Adrenal gland (tissue), 12 donors: ENCODE results near the gene ALLC. TPM values are rescaled to one million over a fixed set of nuclear protein-coding genes. Genes with fewer than 3 reads are reported as not detected.
"Not testable (repeated sequence)": the region's sequence is repeated elsewhere in the genome, so short reads cannot be mapped to it uniquely, and the experiment has no call there.

Experiments used
- DNase-seq, 7 donors: peaks; one replicate each; pipeline ENCODE4 v3.0.0-alpha.2; 2019 to 2020
- H3K27ac ChIP-seq, 5 donors: fragments of 200-600 bp; sonication (generic) in 4 of 5; 1 replicate in 3 of 5; 2 replicates in 2 of 5; pipeline versions ENCODE4 v1.5.1 to v1.8.0; 2016 to 2020; ENCODE audit warnings: mild to moderate bottlenecking in 1 of 5
- H3K27me3 ChIP-seq: fragments of 200-600 bp; 2 replicates; pipeline ENCODE4 v1.8.0; 2021
- H3K36me3 ChIP-seq, 2 donors: fragments of 200-600 bp; replicated peaks in 1 of 2; 1 replicate in 1 of 2; 2 replicates in 1 of 2; pipeline versions ENCODE4 v1.5.1 to v1.8.0; 2018 to 2022
- H3K4me1 ChIP-seq, 2 donors: fragments of 200-600 bp; replicated peaks in 1 of 2; 1 replicate in 1 of 2; 2 replicates in 1 of 2; pipeline versions ENCODE4 v1.5.1 to v1.8.0; 2018 to 2021
- H3K4me3 ChIP-seq, 4 donors: fragments of 200-600 bp; sonication (generic) in 3 of 4; one replicate each; pipeline ENCODE4 v1.5.1; 2016 to 2018
- H3K9me3 ChIP-seq, 3 donors: fragments of 200-600 bp; sonication (generic) in 1 of 3; replicated peaks in 1 of 3; 1 replicate in 2 of 3; 2 replicates in 1 of 3; pipeline versions ENCODE4 v1.5.1 to v1.8.0; 2016 to 2021
- POLR2A ChIP-seq, 2 donors: fragments of 450-650 bp; IDR thresholded peaks; one replicate each; pipeline ENCODE4 v1.6.1; 2017; ENCODE audit warnings: antibody characterized with exemption in 2 of 2, mild to moderate bottlenecking in 2 of 2, moderate library complexity in 1 of 2
- WGBS, 4 donors: extraction: QIAGEN DNeasy Blood & Tissue Kit in 2 of 4; methylation state at CpG; one replicate each; pipeline versions ENCODE4 v1.1.5 to v1.1.7; 2013 to 2017; 5-methylcytosine and 5-hydroxymethylcytosine counted together
- intact Hi-C, 2 donors: fragments of 100-400 bp; cut with DNase I; formaldehyde crosslinking; loops; one replicate each; pipeline versions ENCODE4 v1.14.1 to v1.15.0; 2022 to 2023
- polyA plus RNA-seq, 3 donors: library from polyadenylated mRNA; stranded (reverse); fragments of 200-250 nt in 2 of 3; fragments of 350-450 nt in 1 of 3; fragmentation: Illumina TruSeq in 1 of 3; extraction: RNeasy Lipid Tissue Mini Kit (QIAGEN cat#74804) in 1 of 3; gene quantifications; one replicate each; pipeline ENCODE4 v1.2.3, GENCODE V29; 2013 to 2014
- total RNA-seq, 9 donors: library from RNA; depleted of rRNA in 4 of 9; stranded (reverse); fragments of >200 nt in 4 of 9; fragments of 120-200 nt in 1 of 9; fragmentation: NEBNext Ultra II Directional in 1 of 9; extraction: Animal tissue kit (Norgen Biotek cat#: 25700) in 1 of 9; gene quantifications; one replicate each; pipeline versions ENCODE4 v1.1.0 to v1.2.4, GENCODE V29; 2013 to 2023
- TF ChIP-seq, protein P1 (sequence below), 6 experiments: fragments of 450-650 bp in 4 of 6; fragments of 200-600 bp in 2 of 6; sonication (generic) in 1 of 6; IDR thresholded peaks; 1 replicate in 5 of 6; 2 replicates in 1 of 6; pipeline versions ENCODE4 v1.5.1 to v1.8.0; 2016 to 2021; ENCODE audit warnings: antibody characterized with exemption in 6 of 6, mild to moderate bottlenecking in 2 of 6, moderate library complexity in 1 of 6
- donor health status: healthy with polysubstance abuse.
- donor health status: Bipolar disorder and iron deficiency.
- donor health status: DM: yes; HTN: yes; CAD: no.
- donor health status: DM: no; HTN: no; CAD: no.
- donor health status: DM: no; HTN: no; CAD: no.
- donor health status: DM: yes; HTN: yes; CAD: no.

Gene ALLC
- total and polyA plus RNA-seq, 12 donors, result 0.07 to 7.9 (median 0.72) TPM; not detected in 5

DNA sequence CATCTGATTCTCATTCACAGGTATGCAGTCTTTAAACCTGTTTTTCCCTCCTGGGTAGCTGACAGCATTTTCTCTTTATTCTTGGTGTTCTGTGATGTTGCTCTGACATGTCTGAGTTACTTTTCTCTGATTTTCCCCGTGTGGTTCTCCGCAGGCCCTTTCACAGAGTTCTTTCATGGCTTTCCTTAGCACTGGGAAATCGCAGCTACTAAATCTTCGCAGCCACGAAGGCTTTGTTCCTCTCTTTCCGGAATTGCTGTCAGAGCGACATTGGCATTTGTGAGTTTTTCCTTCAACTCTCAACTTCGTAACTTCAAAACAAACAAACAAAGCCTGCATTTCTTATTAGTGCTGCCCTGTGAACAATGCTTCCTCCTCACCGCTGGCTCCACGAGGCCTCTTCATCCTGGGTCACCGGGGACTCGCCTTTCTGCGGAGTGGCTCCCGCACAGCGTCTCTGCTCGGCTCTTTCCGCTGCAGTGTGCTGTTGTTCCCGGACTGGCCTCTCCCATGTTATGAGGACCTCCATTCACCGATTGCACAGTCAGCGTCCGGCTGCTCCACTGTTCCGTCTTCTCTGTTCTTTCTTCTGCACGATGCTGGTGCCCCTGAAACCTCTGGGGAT lies 47.0 kb upstream of the ALLC start:
- Histone ChIP-seq H3K36me3 (no peaks in the 10 kb centered on the region), H3K27me3 (no peaks in the 10 kb centered on the region), H3K4me3 (no peak overlapping the region), H3K9me3 (no peaks in the 10 kb centered on the region), H3K4me1 (no peaks in the 10 kb centered on the region), H3K27ac (no peak overlapping the region)
- peak in 3 of 7 donors; percentile 10 to 43 (median 13) for DNase-seq
- 67 to 77% (median 75%) methylated on average over 23 of the region's 23 CpGs for WGBS, 4 donors
- intact Hi-C loops, result no loop called here
- TF ChIP-seq POLR2A (IDR thresholded peaks at IDR 0.05), result no peak
- TF ChIP-seq, protein P1, sequence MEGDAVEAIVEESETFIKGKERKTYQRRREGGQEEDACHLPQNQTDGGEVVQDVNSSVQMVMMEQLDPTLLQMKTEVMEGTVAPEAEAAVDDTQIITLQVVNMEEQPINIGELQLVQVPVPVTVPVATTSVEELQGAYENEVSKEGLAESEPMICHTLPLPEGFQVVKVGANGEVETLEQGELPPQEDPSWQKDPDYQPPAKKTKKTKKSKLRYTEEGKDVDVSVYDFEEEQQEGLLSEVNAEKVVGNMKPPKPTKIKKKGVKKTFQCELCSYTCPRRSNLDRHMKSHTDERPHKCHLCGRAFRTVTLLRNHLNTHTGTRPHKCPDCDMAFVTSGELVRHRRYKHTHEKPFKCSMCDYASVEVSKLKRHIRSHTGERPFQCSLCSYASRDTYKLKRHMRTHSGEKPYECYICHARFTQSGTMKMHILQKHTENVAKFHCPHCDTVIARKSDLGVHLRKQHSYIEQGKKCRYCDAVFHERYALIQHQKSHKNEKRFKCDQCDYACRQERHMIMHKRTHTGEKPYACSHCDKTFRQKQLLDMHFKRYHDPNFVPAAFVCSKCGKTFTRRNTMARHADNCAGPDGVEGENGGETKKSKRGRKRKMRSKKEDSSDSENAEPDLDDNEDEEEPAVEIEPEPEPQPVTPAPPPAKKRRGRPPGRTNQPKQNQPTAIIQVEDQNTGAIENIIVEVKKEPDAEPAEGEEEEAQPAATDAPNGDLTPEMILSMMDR (IDR thresholded peaks at IDR 0.05), result no peak

DNA sequence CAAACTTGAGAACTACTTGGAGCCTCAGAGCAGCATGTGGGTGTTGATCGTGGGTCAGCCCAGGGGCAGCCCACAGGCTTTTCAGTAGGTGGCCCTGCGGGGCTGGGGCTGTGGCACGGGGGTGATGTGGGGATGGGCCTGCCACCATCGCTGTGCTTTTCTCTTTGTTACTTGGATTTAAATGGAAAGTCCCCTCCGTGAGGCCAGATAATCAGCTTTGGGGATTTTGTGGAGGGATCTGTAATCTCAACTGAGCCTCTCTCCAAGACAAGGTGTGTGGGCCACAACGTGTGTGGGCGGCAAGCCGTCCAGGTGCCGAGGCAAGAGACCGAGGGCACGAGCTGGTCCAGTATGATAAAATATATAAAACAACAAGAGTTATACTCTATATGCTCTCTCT lies 46.4 kb upstream of the ALLC start:
- Histone ChIP-seq H3K27me3 (no peaks in the 10 kb centered on the region), H3K9me3 (no peaks in the 10 kb centered on the region), H3K27ac (no peak overlapping the region), H3K4me3 (no peak overlapping the region), H3K4me1 (no peaks in the 10 kb centered on the region), H3K36me3 (no peaks in the 10 kb centered on the region)
- intact Hi-C loops, result no loop called here
- peak in 1 of 7 donors; percentile 30 for DNase-seq
- no peak for TF ChIP-seq POLR2A (IDR thresholded peaks at IDR 0.05)
- TF ChIP-seq, protein P1 (IDR thresholded peaks at IDR 0.05), result no peak
- 86 to 89% (median 87%) methylated on average over 11 of the region's 11 CpGs for WGBS, 4 donors

DNA sequence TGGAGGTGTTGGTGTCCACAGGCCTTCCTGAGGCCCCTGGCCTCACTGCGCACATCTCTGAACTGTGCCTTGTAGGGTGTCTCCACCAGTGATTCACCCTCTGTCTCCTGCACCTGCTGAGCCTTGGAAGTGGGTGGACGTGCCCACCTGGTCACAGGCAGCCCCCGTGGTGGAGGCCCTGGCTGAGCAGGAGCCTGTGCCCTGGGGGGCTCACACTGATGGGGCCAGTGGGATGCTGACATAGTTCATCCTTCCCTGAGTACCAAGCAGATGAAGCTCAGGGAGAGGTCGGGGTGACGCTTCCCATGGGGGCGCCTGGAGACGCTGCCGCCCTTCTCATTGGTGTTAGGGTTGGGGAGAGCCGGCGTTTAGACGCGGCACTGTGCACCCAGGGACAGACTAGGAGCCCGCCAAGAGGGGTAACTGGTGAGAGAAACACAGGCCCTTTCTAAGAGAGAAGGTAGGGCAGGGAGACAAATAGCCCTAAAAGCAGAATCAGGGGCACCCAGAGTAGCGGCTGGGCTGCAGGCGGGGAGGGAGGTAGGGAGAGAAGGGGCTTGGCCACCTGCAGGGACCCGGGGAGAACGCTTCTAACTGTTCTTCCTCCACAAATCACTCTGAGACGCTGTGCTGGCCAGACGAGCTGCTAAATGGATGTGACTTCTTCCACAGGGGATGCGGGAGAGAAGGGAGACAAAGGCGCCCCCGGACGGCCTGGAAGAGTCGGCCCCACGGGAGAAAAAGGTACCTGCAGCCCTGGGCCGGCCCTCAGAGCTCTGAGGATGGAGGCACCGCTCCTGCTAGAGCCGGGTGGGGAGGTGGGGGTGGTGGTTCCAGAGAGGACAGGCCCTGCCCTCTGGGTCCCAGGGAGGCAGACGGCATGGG lies 45.1 kb upstream of the ALLC start:
- Histone ChIP-seq H3K9me3 (no peaks in the 10 kb centered on the region), H3K4me3 (no peak overlapping the region), H3K27ac (no peak overlapping the region), H3K4me1 (no peaks in the 10 kb centered on the region), H3K36me3 (no peaks in the 10 kb centered on the region), H3K27me3 (no peaks in the 10 kb centered on the region)
- intact Hi-C loops, result no loop called here
- TF ChIP-seq, protein P1 (IDR thresholded peaks at IDR 0.05), result no peak
- no peak for TF ChIP-seq POLR2A (IDR thresholded peaks at IDR 0.05)
- WGBS, 4 donors, result 79 to 94% (median 85%) methylated on average over 19 to 29 of the region's 29 CpGs
- peak in 3 of 7 donors; percentile 8 to 35 (median 9) for DNase-seq

GRCh38 chr2:3613524-3613905 lies 44.5 kb upstream of the ALLC start:
- DNase-seq, result peak in 1 of 7 donors; percentile 15

DNA sequence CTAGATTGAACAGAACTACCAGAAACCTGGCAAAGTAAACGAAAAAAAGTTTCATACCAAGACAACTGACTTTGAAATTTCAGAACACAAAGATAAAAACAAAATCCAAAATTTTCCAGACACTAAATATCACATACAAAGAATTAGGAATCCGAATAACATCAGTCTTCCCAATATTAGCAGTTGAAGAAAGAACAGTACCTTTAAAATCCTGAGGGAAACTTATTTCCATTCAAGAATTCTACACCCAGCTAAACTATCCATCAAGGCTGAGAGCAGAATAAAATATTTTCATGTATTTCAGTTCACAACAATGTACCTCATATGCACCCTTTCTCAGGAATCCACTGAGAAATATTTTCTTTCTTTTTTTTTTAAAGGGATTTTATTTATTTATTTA lies 43.3 kb upstream of the ALLC start:
- H3K36me3 ChIP-seq, H3K9me3 ChIP-seq, H3K4me1 ChIP-seq, intact Hi-C loops, H3K27me3 ChIP-seq, H3K27ac ChIP-seq, DNase-seq, H3K4me3 ChIP-seq: not testable (repeated sequence)
- 59 to 92% (median 63%) methylated on average over 2 of the region's 2 CpGs for WGBS, 4 donors

More at GRCh38 chr2:3613524-3613905, 44.5 kb upstream of the ALLC start:
- Histone ChIP-seq H3K27ac (no peak overlapping the region), H3K9me3 (no peaks in the 10 kb centered on the region), H3K36me3 (no peaks in the 10 kb centered on the region), H3K27me3 (no peaks in the 10 kb centered on the region), H3K4me1 (no peaks in the 10 kb centered on the region), H3K4me3 (no peak overlapping the region)
- TF ChIP-seq, protein P1 (IDR thresholded peaks at IDR 0.05), result no peak
- no peak for TF ChIP-seq POLR2A (IDR thresholded peaks at IDR 0.05)
- WGBS, 4 donors, result 84 to 97% (median 92%) methylated on average over 10 to 12 of the region's 12 CpGs
- intact Hi-C loops, result no loop called here

DNA sequence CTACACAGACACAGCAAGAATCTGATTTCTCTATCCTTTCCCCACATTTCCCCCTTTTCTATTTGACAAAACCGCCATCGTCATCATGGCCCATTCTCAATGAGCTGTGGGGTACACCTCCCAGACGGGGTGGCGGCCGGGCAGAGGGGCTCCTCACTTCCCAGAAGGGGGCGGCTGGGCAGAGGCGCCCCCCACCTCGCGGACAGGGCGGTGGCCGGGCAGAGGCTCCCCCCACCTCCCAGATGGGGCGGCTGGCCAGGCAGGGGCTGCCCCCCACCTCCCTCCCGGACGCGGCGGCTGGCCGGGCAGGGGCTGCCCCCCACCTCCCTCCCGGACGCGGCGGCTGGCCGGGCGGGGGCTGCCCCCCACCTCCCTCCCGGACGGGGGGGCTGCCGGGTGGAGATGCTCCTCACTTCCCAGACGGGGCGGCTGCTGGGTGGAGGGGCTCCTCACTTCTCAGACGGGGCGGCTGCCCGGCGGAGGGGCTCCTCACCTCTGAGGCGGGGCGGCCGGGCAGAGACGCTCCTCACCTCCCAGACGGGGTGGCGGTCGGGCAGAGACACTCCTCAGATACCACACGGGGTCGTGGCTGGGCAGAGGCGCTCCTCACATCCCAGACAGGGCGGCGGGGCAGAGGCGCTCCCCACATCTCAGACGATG lies 42.3 kb upstream of the ALLC start:
- H3K36me3 ChIP-seq, intact Hi-C loops, H3K9me3 ChIP-seq, H3K27ac ChIP-seq, H3K4me1 ChIP-seq, H3K4me3 ChIP-seq, H3K27me3 ChIP-seq: not testable (repeated sequence)
- DNase-seq, result peak in 1 of 7 donors; percentile 7
- 93 to 98% (median 95%) methylated on average over 10 to 46 of the region's 46 CpGs for WGBS, 4 donors
